ENCODE results near the gene CYB5RL.

The CYB5RL gene

GRCh38 chr1:54157401-54157800 is 42.4 kb downstream of the CYB5RL start:
- no peak for DNase-seq

- no peak for DNase-seq
These were observed 42.8 kb downstream of the CYB5RL start for GRCh38 chr1:54156986-54157385.

GRCh38 chr1:54156201-54156600 is 43.6 kb downstream of the CYB5RL start:
- no peak for DNase-seq

GRCh38 chr1:54153535-54154439 is 46.0 kb downstream of the CYB5RL start:
- no peak for DNase-seq

- no peak for DNase-seq
These were observed 47.1 kb downstream of the CYB5RL start, which contains the start of gene CDCP2 for GRCh38 chr1:54152696-54153095. TSS of gene CDCP2 (minus strand) at chr1:54153000. CDS start at chr1:54152922, 78 bp downstream.

- DNase-seq: no peak
These were observed 48.8 kb downstream of the CYB5RL start for GRCh38 chr1:54151013-54151412.

Measured in stimulated activated CD4-positive, alpha-beta T cell treated with anti-CD3 and anti-CD28 coated beads, Interleukin-4, amount 100 ng/mL, for 24 hours (primary cell).